Stimulated activated CD8-positive, alpha-beta memory T cell treated with anti-CD3 and anti-CD28 coated beads, Interleukin-12 subunit alpha, Interleukin-12 subunit beta, amount 100 ng/mL, for 1 hour (primary cell): Measurements from ENCODE around the gene C7orf25.

Experiments
- DNase-seq: peaks from one replicate; pipeline ENCODE4 v3.0.0-alpha.2; 2020; ENCODE audit warnings: low read depth

The C7orf25 gene

DNA sequence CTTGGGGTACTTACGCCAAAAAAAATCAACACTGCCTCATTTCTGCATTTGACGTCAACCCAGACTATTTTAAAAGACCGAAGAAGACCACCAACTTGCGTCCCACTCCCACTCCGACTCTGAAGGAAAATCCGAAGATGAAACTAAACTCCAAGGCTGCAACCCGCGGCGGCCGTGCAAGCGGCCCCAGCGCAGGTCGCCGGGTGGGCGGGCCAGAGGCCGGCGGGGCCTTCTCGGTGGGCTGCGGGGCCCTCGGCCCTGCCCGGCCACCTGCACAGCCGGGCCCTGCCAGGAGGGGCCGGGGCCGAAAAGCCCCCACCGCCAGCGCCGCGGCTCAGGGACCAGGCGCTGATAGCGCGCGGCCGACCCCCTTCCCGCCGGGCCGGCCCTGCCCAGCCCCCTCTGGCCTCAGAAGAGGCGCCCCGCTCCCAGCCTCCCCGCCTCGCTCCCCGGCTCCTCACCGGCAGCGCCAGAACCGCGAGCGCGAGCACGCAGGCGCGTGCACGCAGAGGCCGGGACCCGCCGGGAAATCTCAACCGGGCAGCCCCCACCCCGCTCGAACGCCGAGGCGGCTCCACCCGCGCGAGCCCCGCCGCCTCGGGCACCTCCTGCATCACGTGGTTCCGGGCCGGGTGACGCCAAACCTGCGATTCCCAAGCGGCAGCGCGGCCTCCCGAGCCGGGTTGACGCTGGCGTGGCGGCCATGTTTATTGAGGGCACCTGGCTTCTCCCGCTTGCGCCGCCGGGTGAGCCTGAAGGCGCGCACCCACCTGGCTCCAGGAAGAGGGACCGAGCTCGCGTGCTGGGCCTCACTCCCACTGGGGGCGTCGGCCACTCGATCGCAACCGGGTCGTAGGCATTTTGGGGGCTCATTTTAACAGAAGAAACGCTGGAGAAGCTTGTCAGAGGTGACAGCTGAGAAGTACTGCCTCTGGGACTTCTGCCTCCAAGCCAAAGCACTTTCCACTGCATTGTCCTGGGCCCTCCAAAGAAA lies at the start of gene C7orf25:
Gene C7orf25 (minus strand): TSS at position 617 of the 994 bp plus-strand sequence. CDS start 1,170 bp downstream, outside the sequence.
- DNase-seq: peak; percentile 91

DNA sequence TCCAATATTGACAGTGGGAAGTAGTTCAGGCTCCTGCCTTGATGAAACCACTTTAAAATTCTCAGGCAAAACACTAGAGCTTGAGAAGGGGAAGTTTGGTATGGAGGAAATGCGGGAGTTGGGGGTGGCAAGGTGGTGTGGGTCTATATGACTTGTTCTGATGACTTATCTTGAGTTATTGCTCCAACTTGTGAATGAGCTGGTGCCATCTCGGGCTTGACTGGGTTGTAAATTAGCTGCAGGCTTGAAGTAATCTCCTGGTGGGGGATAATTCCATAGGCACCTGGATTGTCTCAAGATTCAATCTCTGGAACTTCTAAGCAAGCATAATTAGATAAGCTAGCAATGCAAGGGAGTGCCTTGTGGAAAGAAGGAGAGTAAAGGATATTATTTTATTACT lies 49.3 kb upstream of the C7orf25 start:
- no peak for DNase-seq

DNA sequence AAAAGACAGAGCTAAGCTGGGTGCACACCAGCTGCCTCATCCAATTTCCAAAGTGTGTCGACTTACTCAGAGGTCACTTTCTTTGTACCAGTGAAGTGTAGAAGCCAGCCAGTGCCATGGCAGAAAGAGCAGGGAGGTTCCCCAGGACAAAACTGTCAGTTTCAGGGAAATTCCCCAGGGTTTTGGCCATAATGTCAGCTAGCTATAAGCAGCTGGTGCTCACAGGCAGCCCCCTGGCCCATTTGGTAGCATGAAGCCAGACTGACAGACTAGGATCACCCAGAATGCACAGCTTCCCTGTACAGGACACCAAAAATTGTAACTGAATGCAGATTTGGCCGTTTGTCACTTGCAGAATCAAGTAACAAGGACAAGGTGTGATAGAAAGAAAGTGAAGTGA lies 48.9 kb upstream of the C7orf25 start:
- no peak for DNase-seq

DNA sequence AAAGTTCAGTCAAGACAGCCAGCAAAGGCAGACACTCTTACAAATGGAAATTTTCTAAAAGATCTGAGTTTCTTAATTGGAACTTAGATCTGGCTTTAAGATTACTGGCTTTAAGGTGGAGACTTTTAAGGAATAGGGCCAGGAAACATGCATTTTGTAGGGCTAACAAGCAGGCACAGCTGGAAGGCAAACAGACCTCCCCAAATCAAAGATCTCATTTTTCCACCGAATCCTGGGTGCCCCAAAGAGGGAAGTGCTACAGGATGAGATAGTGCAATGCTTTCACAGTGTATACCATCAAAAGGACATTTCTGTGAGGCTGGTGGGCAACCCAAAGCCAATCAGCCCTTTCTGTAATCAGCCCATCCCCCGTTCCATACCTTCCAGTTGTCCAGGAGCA lies 47.7 kb upstream of the C7orf25 start:
- DNase-seq: no peak

DNA sequence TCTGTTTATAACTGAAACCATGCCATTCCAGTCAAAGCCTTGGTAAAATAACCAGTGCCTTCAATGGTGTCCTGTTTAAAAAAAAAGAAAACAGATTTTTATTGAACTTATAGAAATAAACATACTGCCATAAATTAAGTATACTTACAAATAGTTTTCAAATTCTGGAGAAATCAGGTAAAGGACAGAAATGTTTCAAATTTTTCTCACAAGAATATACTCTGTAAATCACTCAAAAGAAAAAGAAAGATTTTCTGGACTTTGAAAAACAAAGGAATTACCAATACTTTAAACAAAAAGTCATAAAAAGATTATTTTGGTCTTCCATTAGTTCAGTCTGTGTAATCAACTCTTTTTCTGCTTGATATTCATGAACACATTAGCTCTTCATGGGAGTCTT lies 44.2 kb upstream of the C7orf25 start:
- no peak for DNase-seq

DNA sequence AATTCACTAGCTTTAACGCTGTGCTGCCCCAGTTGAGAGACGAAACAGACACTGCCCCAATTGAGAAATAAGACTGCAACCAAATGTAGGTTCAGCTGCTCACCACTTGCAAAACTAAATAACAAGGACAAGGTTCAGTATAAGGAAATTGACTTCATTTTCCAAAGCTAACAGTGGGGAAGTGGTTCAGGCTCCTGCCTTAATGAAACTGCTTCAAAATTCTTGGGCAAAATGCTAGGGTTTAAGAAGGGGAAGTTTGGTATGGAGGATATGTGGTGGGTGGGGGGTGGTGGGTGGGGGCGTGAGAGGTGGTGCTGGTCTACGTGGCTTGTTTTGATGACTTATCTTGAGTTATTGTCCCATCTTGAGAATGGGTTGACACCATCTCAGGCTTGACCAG lies 42.1 kb upstream of the C7orf25 start:
- no peak for DNase-seq

DNA sequence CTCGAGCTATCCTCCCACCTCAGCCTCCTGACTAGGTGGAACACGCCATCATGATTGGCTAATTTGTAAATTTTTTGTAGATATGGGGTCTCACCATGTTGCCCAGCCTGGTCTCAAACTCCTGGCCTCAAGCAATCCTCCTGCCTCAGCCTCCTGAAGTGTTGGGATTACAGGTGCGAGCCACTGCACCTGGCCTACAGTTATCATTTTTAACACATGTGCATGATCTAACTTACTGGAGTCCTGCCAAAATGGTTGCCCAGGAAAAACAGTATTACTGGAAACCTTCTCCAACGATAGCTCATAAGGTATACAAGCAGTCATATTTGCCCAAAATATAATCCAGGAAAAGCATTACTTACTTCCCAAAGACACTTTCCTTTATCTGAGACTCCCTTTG lies 40.5 kb upstream of the C7orf25 start:
- no peak for DNase-seq

DNA sequence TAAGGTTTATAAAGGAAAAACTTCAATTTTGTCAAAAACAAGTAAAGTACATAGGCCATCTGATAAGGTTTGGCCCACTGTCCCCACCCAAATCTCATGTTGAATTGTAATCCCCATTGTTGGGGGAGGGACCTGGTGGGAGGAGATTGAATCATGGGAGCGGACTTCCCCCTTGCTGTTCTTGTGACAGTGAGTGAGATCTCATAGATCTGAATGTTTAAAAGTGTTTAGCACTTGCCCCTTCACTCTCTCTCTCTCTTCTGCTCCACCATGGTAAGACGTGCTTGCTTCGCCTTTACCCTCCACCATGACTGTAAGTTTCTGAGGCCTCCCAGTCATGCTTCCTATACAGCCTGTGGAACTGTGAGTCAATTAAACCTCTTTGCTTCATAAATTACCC lies 38.5 kb upstream of the C7orf25 start:
- DNase-seq: no peak

DNA sequence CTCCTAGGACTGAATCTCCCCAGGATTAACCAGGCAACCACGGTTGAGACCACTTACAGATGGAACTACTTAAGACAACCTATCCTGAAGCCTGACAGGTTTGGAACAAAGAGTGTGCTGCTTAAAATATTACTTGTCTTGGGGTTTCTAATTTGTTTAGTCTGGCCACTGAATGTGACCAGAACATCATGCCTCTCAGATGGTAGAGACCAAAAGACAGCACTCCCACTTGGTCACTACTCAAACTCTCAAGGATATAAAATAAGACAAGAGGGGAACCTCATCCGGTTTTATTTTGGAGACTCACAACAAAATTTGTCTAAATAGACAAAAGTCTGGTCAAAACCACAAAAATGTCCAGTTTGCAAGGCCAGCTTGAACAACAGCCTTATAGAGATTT lies 35.7 kb upstream of the C7orf25 start:
- DNase-seq: no peak

DNA sequence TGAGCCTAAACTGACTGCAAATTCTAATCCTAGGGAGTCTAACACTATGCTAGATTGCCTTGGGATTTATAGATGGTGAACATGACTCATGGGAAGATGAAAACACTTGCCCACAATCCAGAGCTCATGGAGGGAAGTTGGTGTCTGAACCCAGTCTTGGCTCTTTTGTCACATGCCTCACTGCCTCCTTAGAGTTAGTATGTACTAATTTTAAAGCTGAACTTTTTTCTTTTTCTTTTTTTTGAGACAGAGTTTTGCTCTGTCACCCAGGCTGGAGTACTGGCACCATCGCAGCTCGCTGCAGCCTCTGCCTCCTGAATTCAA lies 34.7 kb upstream of the C7orf25 start:
- DNase-seq: no peak

DNA sequence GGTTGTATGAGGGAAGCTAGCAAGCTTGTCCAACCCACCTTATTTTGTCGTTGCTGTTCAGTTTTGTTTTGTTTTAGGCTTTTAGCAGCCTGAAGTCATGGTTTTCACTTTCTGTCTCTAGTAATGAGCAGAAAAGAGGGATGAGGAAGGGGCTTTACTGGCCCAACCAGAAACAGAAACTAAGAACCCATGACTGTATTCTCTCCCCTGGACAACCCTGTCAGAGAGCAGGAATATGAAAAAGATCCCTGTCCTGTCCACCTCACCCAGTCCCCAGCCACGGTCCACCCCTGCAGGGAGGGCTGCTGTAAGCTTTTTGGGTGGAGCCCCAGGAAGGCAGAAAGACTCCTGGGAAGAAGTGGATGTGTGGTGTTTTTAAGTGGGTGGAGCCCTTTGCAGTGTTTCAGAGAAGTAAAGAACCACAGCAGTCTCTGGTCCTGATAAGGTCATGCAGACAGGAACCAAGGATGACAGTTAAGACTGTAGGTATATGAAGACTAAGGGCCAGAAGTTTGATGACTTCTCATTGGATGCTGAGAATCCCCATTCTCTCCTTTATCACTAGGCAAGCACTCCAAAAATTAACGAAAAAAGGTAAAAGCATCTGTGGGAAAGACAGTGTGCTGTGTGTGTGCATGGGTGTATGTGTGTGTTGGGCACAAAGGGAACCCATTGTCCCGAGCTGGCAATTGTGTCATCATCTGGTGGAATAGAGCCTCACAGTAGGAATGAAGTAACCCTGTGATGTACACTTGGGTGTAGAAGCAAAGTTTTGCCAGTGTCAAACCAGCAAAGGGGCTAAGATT lies 34.2 kb upstream of the C7orf25 start:
- no peak for DNase-seq

DNA sequence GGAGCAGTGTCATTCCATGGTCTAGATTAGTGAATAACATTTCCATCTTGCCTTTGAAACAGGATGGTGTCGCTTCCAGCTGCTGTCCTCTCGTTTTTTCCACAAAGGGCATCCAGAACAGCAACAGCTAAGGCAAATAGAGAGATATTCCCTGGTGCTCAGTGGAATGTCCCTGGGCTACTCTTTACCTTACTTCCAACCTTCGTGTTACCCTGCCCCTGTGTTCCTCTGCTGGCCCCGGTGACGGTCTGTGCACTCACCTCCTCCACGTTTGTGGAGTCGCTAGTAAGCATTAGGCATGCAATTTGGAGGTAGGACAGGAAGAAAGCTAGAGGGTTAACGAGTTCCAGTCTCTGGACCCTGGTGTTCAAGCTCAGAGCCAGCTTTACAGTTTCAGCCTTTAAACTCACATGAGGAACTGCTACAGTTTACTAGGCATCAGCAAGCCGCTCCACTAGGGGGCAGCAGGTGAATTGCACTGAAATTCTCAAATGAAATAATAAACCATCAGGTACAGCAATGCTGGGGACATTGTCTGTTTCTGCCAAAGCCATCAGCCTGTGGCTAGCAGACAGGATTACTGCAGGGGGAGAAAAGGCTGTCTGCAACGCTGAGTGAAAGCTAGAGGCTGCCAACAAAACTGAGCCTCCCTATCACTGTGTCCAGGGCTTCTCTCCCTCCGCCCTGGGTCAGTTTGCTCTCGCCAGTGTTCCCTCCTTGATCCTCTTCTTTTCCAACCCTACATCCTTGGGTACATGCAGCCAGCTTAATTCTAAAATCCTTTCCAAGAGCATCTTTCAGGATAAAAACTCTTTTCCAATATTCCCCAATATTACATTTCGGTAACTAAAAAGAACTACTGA lies 29.3 kb upstream of the C7orf25 start:
- DNase-seq: peak; percentile 65

DNA sequence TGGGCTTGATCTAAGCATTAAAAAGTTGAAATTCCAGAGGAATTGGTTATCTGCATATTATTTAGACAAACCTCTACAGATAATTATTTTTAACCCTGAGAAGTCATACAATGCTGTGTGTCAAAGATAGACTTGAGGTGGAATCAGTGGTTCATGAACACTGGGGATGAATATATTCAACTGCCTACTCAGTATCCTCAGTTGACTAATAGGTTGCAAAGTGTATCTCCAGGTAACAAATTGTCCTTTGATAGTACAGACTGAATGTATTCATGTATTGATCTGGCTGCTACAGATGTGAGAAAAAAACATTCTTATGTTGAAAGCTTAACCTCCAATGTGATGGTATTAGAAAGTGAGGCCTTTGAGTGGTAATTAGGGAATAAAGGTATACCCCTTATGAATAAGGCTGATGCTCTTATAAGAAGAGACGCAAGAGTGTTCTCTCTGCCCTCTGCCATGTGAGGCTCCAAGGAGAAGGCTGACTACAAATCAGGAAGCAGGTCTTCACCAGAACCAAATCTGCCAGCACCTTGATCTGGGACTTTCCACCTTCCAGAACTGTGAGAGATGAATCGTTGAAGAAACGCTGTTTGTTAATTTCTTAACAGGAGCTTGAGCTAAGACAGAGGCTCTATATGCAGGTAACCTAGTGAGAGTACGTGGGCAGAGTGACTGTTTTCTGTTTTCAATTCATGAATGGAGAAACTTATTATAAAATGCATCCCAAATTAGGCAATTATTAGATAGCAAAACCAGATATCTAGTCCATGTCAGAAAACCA lies 27.8 kb upstream of the C7orf25 start:
- no peak for DNase-seq

DNA sequence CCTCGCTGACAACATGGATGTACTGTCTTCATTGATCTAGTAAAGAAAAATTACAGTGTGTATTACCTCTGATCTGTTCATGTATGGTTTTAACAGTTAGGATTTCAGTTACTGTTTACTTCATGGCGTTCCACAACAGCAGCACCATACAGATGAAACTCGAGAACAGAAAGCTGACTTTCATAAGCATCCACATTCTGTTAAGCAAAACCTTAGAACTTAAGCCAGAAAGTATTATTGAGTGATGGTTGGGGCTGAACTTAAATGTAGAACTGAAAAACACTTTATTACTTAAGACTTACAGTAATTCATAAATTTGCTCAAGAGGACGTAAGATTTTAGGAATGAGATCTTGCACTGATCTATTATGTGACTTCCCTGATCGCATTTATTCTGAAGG lies 24.0 kb upstream of the C7orf25 start:
- DNase-seq: no peak

DNA sequence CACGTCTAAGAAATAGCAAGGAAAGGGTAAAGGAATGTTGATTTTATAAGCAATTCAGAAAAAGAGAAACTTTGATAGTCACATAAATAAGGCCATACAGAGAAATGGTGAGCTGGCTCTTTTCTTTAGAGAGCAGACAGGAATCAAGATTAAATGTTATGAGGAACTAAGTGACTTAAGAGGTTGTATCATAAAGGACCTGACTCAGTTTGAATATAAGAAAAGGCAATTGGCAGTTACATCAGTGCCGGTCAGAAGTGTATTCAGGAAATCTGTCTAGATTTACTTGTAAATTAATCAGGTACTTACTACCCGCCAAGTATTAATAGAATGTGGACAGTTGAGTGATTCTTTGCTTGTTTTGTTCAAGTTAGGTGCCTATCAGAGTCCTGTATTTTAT lies 22.4 kb upstream of the C7orf25 start:
- DNase-seq: no peak

DNA sequence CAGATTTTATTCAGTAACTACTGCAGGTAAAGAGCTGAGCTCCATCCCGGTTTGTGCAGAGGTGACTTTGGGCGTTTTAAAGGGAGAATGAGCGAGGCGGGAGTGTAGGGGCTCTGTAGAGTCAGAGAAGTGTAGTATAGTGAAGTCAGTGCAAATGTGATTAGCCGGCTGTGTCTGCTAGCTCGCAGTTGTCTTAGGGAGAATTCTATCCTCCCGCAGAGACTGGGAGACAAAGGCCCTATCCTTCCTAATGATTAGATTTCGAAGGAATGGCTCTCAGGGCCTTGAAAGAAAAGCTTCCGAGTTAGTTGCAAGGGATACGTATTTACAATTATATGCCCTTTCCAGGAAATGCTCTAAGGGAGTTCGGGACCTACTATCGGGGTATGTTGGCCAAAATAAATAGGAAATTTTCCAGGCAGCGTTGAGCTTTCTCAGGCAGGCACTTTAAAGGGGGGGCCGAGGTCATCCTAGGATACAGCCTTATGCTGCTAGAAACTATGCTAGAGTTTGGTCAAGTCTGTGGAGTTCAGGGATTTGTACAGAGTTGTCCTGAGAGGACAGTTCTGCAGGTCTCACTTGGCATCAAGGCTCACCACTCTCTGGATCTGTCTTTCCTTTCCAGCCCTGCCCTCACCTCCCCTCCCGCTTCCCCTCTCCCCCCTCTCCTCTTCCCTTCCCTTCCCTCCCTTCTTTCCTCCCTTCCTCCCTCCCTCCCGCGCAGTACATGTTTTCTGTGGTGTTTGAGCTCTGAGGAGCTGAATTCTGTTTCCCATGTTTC lies 21.1 kb upstream of the C7orf25 start:
- DNase-seq: no peak

DNA sequence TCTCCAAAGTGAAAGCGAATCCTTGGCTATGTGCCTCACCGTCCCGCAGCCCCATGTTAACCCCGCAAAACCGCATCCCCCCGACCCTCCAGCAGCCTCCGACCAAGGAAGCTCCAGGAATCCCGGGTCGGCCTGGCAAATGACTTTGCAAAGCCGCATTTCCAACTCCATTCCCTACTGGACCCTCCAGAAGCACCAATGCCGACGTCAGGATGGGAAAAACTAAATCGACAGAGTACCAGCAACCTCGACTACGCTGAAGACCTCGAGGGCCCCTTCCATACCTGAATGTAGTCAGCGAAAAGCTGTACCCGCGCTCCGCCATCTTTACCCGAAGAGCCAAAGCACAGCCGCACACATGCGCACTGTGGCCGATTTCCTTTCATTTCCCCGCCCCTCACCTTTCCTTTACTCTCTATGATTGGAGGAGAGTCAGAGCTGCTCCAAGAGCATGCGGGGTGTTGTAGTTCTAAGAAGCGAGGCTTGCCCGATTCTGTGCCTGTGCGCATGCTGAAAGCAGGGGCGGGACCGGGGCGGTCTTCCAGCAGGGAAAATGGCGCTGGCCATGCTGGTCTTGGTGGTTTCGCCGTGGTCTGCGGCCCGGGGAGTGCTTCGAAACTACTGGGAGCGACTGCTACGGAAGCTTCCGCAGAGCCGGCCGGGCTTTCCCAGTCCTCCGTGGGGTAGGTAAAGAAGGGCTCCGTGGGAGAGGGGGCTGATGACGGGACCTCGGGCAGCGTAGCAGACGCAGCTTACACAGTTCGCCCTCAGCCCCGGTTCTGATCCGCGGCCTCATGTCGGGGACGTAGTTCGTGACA lies 20.2 kb upstream of the C7orf25 start, which contains the start of the genes MRPL32 and PSMA2:
Gene MRPL32 (plus strand): TSS at position 543 of the 818 bp plus-strand sequence. CDS start 11 bp downstream, at position 554.
Gene PSMA2 (minus strand): TSS at position 341 of the 818 bp plus-strand sequence. CDS start 16 bp downstream, at position 325.
- DNase-seq: peak; percentile 90

DNA sequence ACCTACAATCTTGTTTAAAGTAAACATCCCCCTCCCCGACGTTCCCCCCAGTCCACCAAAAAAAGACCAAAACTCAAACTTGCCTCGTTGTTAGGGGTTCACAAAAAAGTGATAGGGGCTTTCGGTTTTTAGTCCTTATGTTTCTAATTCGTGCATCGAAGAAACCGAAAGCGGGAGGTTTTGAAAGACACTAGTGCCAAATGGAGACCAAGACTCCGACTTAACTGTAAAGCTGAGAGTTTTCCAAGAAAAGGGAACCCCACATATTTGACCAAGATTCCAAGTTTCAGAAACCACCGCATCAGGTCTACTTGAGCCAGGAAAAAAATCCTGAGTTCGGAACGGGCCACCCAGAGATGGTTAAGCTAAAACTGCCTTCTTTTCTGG lies 19.6 kb upstream of the C7orf25 start:
- DNase-seq: no peak

DNA sequence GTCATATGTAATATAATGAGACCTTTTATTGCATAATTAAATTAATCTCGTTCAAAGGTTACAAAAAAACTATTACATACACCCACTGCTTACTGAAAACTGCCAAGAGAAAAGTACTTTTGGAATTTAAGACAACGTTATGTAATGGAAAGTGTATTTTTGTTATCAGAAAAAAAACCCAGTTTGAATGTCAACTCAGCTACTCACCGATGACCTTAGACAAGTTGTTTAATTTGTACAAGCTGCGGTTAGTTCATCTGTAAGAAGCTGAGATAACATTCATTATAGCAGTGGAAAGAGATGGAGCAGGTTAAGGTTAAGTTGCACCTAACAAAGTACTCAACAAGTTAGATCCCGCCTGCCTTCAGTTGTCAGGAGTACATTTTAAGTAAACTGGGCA lies 19.0 kb upstream of the C7orf25 start:
- DNase-seq: no peak
